CD4-positive, alpha-beta T cell treated with Interleukin-21 for 1 hour (primary cell): ENCODE measurements around the gene SLC31A1.
A peak's percentile ranks its signal among the peaks of the same experiment; 100 is the strongest.
"Not testable (repeated sequence)": the region's sequence is repeated elsewhere in the genome, so short reads cannot be mapped to it uniquely, and the experiment has no call there.

ENCODE experiments used
- DNase-seq: peaks from one replicate; pipeline ENCODE4 v3.0.0-alpha.2; 2020

The SLC31A1 gene

GRCh38 chr9:113267911-113268566, 46.7 kb downstream of the SLC31A1 start:
- DNase-seq: no peak

DNA sequence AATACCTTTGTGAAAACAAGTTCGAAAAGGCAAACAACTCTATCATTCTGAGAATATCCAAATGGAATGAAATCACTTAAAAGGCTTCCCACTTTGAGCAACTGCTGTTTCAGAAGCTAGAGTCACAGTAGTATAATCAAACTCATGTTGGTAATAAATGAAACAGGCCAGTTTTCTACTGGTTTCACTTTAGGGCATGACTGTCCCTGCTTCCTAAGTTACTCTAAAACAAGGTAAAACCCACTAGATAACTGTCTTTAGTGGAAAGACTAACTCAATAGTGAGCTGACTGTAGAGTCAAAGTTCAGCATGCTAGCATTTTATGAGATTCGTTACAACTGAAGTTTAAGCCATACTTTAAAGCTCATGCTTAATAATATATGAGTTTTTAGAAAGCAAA, 48.0 kb downstream of the SLC31A1 start:
- DNase-seq: no peak

DNA sequence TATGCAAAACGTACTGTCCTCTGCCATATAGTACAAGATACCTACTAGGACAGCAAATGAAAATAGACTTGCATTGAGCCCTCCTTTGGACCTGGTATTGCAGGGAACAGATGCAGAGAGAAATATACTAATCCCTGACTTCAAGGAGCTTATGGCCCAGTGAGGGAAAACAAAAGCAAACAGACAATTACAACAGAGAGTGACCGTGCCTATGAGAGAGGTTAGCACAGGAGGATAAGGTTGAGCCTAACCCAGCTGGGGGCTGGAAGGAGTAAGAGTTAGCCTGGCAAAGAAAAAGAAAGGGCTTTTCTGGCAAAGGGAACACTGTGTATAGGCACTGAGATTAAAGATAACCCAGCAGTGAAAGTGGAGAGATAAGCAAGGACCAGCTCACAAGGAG, 48.5 kb downstream of the SLC31A1 start:
- no peak for DNase-seq

DNA sequence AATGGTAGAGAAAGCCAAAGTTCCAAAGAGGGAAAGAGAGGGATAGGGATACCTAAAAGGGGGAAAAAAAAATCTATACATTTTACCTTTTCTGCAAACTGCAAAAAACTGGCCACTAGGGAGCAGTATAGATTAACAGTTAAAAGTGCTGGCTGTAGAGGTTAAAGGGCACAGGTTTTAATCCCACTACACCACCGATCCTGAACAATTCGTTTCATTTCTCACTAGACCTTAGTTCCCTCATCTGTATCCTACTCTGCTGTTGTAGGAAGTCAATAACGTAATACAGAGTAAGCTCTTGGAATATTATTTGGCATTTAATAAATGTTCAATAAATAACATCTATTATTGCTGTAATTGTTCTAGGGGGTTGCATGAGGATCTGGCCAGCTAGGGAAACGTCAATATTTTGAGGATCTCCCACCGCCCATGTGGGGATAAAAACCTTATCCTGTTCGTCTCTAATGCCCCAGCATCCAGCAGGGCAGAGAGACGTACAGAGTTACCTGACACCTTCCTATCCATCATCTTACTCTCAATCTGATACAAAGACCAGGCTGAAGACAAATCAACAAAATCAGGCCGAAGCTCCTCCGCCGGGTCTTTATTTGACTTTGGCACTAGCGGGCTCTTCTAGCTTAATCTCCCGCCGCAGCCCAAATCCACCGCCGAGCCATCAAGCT, 53.3 kb downstream of the SLC31A1 start:
- DNase-seq: peak; percentile 76

- DNase-seq: peak; percentile 95
These were observed 54.1 kb downstream of the SLC31A1 start, which contains the start of the genes CDC26 and PRPF4 for GRCh38 chr9:113275157-113276131. Gene CDC26, minus strand, starts transcription at chr9:113275572. Its CDS starts 3,065 bp downstream, at chr9:113272507. Gene PRPF4, plus strand, starts transcription at chr9:113275658. Its CDS starts 86 bp downstream, at chr9:113275744.

DNA sequence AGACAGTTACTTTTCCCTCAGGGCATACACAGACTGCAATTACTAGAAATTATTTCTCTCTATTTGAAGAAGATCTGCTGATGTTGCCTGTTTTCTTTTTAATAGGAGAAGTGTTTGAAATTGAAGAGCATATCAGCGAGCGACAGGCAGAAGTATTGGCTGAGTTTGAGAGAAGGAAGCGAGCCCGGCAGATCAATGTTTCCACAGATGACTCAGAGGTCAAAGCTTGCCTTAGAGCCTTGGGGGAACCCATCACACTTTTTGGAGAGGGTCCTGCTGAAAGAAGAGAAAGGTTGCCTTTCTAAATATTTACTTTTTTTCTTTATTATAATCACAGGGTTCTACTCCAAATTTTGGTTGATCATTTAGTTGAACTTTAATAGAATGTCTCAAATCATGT, 57.5 kb downstream of the SLC31A1 start:
- no peak for DNase-seq

DNA sequence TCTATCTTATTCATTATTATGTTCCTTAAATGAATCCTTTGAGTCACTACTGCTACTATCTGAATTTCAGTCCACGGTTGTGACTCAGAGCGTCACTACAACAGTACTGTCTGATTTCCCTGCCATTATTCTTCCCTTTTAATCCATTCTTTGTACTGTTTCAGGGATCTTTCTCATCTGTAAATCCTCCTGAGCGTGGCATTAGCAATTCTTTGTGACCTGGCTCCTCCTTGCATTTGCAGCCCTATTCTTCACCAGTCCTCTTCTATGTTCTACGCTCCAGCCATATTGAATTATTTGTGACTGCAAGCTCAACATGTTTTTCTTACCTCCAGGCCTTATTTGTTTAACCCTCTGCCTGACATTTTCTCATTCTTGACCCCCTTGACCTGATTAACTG, 60.0 kb downstream of the SLC31A1 start:
- no peak for DNase-seq

DNA sequence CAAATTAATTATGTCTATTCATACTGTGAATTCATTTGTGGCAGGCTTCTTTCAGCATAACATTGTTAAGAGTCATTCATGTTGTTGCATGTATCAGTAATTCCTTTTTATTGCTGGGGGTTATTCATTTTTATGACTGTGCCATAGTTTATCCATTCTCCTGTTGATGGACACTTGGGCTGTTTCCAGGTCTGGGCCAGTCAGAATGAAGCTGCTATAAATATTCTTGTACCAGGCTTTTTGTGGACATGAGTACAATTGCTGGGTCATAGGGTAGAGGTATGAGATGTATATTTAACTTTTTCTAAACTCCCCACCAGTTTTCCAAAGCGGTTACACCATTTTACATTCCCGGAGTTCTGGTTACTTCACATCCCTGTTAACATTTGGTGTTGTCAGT, 67.7 kb downstream of the SLC31A1 start:
- no peak for DNase-seq

DNA sequence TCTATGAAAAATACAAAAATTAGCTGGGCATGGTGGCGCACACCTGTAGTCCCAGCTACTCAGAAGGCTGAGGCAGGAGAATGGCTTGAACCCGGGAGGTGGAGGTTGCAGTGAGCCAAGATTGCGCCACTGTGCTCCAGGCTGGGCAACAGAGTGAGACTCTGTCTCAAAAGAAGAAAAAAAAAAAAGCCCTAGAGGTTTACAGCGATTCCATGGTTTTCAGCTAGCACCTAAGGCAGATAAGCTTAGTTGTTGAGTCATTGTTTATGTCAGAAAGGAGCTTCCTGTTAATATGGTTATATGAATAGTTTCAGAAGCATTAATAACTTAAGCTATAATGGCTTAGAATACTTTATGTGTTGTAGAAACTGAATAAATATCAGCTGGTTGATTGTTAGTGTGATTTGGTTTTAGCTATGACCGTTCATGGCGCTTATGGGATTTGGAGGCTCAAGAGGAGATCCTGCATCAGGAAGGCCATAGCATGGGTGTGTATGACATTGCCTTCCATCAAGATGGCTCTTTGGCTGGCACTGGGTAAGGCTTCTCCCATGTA, 68.8 kb downstream of the SLC31A1 start:
- no peak for DNase-seq

DNA sequence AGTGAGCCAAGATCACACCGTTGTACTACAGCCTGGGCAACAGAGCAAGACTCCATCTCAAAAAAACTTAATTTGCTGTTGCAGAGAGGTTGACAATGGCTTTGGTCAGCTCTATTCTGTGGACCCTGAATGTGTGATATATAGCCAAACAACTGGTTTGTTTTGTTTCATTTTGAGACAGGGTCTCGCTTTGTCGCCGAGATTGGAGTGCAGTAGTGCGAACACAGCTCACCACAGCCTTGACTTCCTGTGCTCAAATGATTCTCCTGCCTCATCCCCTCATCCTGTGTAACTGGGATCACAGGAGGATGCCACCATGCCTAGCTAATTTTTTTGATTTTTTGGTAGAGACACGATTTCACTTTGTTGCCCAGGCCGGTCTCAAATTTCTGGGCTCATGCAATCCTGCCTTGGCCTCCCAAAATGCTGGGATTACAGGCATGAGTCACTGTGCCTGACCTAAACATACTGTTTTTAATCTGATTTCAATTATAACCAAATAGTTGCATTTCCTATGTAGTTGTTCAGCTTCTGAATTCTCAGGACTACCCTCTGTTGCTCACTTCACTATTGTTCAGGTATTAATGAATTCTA, 72.0 kb downstream of the SLC31A1 start:
- no peak for DNase-seq

DNA sequence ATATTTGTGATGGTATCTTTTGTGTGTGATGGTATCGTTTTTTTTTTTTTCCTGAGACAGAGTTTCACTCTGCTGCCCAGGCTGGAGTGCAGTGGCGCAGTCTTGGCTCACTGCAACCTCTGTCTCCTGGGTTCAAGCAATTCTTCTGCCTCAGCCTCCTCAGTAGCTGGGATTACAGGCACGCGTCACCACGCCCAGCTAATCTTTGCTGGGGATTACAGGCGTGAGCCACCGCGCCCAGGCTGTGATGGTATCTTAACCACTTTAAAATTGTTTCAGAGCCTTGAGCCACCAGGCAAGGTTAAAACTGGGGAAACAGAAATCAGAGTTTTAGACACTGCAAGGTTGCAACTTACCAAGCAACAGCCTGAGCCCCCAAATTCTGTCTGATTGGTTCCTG, 74.9 kb downstream of the SLC31A1 start:
- DNase-seq: not testable (repeated sequence)

- DNase-seq: no peak
These were observed 75.6 kb downstream of the SLC31A1 start for GRCh38 chr9:113296796-113297558.

DNA sequence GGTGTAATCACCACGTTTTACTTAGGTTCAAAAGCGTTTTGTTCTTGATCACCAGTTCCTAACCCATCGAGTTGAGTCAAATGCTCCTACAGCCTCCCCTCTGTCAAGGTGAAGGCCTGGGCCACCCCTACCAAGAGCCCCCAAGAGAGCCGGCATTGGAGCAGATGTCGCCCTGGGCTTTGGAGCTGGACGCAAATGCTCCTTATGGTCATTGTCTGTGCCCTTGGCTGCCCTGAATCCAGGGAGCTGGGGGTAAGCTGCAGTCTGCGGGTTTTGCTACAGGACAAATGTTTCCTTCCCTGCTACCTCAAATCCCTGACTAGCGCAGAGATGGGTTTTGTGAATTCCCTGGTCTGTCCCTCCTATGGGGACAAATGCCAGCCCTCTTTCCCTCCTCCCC, 77.0 kb downstream of the SLC31A1 start:
- no peak for DNase-seq

DNA sequence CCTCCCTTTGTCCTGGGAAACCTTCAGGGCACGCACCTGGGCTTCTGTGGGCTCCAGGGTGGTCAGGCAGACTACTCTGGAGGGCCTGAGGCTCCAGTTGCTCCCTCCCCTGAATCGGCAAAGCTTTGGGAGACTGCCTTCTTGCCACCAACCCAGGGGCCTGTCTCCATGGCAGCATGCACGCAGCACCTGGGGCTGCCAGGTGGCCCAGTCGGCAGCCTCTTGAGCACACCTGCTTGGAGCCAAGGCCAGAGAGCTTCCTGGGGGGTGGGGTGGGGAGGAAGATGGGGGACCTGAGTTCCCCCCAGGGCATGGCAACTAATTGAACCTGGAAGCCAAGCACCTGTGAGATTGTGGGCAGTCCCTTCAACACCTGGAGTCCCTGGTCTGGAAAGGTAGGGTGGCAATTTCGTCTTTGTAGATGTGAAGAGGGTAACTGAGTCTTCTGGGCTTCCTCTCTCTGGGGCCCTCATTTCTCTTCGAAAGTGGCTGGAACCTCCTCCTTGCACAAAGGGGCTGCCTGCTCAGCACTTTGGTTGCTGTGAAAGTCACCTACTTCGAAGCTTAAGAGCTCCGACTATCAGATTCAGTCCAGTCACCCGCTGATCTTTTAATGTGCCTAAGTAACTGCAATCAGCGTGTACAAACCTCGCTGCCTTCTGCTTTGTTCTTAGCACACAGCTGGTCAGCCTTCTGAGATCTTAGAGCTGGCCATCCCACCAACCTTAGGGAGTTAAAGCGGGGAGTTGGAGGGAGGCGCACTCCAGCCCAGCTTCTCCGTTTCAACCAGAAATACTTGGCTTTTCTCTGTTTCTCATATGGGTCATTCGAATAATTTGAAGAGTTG, 77.8 kb downstream of the SLC31A1 start:
- DNase-seq: no peak

DNA sequence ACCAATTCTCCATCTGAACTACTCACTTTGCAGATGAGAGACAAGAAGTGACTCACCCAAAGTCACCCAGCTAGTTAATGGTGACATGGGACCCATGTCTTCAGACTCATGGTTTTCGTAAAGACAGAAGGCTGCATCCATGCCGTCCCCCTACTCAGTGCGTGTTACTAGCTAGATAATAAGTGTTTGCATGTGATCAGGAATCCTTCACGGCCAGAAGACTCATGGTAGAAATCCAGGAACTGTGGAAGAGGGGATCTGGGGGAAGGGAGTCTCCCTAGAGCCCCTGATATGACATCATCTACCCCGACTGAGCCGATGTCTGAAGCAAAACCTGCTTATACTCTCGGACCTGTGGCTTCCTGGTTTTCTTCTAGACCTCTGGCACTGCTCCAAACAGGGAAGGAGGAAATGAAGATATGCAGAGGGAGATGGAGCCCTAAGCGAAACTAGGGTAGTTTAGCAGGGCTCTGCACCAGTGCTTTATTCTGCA, 78.5 kb downstream of the SLC31A1 start:
- DNase-seq: no peak

DNA sequence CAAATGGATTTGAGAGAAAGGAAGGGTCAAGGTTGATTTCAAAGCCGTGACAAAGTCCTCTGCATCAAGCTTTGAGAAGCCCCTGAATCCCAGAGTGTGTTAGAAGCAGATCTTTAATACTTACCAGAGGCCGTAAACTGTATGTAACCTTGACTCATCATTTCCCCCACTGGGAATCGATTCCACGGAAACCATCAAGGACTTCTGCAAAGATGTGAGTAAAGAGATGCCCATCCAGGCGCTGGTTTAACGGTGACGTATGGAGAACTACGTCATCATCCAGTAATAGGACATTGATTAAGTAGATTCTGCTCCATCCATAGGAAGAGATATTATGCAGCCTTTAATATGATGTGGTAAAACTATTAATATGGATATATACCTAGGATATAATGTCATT, 80.2 kb downstream of the SLC31A1 start:
- no peak for DNase-seq

DNA sequence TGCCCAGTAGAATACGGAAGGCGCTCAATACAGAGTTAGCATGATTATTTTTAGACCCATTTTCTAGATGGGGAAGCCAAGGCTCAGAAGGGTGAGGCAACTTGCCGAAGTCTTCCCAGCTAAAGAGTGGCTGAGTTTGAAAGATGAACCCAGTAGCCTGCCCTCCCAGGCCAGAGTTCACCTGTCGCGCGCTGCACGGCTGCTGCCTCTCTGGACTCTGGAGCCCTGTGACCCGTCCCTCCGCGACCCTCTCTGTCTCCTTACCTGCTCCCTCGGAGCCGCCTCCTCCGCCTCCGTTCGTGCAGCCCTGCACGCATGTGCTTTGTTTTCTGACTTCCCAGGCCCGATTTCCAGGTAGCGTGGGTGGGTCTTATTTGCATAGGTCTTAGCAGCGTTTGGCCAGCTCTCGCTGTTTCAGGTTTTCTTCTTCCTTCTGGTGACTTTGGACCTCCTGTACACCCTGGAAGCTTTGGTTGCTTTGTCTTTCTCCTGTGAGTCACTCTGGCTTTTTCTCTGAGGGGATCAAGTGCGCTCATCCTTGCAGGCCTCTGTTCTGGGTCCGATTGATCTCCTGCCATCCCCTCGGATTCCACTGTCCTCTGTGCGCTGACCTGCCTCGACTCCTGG, 81.6 kb downstream of the SLC31A1 start, which contains the start of gene RNF183:
Gene RNF183, minus strand, starts transcription at position 585 of the 627 bp plus-strand sequence. CDS start 5,192 bp downstream, outside the sequence.
- DNase-seq: no peak

DNA sequence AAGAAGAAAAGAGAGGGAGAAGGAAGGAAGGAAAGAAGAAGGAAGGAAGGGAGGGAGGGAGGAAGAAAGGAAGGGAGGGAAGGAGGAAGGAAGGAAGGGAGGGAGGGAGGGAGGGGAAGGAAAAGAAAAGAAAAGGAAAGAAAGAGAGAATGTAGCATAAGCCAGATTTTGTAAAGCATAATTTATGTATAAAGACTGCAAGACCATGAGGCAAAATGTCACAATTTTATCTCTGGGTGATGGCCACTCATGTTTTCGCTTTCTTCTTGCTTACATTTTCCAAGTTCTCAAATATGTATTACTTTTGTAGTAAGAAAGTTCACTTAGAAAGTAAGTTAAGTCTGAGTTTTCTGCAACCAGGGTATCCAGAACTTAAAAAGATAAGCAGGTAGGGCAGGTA, 85.2 kb downstream of the SLC31A1 start:
- DNase-seq: no peak

GRCh38 chr9:113307396-113307975, 86.1 kb downstream of the SLC31A1 start:
- no peak for DNase-seq
